ENCODE data around the gene SSNA1.

DNA sequence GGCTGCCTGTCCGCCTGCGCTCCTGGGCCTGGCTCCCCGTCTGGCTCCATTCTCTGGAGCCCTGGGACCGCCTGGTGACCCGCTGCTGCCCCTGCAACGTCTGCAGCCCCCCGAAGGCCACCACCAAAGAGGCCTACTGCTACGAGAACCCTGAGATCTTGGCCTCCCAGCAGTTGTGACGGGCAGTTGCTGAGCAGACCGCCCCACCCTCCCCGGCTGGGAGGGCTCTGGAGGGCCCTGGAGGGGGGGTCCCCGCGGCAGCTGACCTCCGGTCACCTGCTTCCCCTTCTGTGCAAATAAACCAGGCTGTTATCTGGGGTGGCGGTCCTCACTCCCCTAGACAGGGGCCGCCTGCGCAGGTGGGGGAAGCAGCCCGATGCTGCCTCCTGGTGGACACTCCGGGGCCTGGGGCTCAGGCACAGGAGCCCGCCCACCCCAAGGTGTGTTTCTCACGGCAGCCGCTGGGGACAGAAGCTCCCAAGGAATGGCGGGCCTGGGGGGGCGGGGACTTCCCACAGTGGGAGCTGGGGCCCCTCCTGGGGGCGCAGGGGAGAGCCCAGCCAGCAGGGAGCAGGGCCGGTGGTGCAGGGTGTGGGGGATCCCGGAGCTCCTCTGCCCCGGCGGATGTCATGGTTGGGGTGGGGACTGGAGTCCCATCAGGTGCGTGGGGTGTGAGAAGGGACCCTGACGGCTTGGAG is 47.9 kb downstream of the SSNA1 start:
- TF ChIP-seq EZH2 (IDR thresholded peaks at IDR 0.05; ENCODE audit: borderline replicate concordance, insufficient read depth, low read length, poor library complexity, severe bottlenecking) = no peak
- TF ChIP-seq EP300 (conservative IDR thresholded peaks at IDR 0.05; ENCODE audit: poor library complexity, severe bottlenecking) = no peak
- TF ChIP-seq, protein P1, sequence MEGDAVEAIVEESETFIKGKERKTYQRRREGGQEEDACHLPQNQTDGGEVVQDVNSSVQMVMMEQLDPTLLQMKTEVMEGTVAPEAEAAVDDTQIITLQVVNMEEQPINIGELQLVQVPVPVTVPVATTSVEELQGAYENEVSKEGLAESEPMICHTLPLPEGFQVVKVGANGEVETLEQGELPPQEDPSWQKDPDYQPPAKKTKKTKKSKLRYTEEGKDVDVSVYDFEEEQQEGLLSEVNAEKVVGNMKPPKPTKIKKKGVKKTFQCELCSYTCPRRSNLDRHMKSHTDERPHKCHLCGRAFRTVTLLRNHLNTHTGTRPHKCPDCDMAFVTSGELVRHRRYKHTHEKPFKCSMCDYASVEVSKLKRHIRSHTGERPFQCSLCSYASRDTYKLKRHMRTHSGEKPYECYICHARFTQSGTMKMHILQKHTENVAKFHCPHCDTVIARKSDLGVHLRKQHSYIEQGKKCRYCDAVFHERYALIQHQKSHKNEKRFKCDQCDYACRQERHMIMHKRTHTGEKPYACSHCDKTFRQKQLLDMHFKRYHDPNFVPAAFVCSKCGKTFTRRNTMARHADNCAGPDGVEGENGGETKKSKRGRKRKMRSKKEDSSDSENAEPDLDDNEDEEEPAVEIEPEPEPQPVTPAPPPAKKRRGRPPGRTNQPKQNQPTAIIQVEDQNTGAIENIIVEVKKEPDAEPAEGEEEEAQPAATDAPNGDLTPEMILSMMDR (IDR thresholded peaks at IDR 0.05; ENCODE audit: poor library complexity, severe bottlenecking) = peak; percentile 82
- TF ChIP-seq, protein P2, sequence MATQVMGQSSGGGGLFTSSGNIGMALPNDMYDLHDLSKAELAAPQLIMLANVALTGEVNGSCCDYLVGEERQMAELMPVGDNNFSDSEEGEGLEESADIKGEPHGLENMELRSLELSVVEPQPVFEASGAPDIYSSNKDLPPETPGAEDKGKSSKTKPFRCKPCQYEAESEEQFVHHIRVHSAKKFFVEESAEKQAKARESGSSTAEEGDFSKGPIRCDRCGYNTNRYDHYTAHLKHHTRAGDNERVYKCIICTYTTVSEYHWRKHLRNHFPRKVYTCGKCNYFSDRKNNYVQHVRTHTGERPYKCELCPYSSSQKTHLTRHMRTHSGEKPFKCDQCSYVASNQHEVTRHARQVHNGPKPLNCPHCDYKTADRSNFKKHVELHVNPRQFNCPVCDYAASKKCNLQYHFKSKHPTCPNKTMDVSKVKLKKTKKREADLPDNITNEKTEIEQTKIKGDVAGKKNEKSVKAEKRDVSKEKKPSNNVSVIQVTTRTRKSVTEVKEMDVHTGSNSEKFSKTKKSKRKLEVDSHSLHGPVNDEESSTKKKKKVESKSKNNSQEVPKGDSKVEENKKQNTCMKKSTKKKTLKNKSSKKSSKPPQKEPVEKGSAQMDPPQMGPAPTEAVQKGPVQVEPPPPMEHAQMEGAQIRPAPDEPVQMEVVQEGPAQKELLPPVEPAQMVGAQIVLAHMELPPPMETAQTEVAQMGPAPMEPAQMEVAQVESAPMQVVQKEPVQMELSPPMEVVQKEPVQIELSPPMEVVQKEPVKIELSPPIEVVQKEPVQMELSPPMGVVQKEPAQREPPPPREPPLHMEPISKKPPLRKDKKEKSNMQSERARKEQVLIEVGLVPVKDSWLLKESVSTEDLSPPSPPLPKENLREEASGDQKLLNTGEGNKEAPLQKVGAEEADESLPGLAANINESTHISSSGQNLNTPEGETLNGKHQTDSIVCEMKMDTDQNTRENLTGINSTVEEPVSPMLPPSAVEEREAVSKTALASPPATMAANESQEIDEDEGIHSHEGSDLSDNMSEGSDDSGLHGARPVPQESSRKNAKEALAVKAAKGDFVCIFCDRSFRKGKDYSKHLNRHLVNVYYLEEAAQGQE (IDR thresholded peaks at IDR 0.05; ENCODE audit: borderline replicate concordance) = no peak
- no peak for TF ChIP-seq MXI1 (conservative IDR thresholded peaks at IDR 0.05; ENCODE audit: poor library complexity, severe bottlenecking)
- no peak for TF ChIP-seq POLR2AphosphoS5 (IDR thresholded peaks at IDR 0.05)
- peak; percentile 66 for TF ChIP-seq SMC3 (conservative IDR thresholded peaks at IDR 0.05; ENCODE audit: poor library complexity)
- TF ChIP-seq RAD21 (conservative IDR thresholded peaks at IDR 0.05) = peak; percentile 58
- no peak for TF ChIP-seq TAF1 (IDR thresholded peaks at IDR 0.05; ENCODE audit: low read depth)

Measured in neural cell (in vitro differentiated cells).